Fibroblast of the aortic adventitia (primary cell): ENCODE data around the gene NPTXR. TPM values are rescaled to one million over a fixed set of nuclear protein-coding genes. Genes with fewer than 3 reads are reported as not detected.
A peak's percentile ranks its signal among the peaks of the same experiment; 100 is the strongest.

Source experiments
- DNase-seq: peaks from one replicate; pipeline ENCODE4 v3.0.0-alpha.2; 2010; ENCODE audit warnings: low read depth
- H3K4me3 ChIP-seq: 2 replicates; pipeline ENCODE4 v1.5.1; 2011; ENCODE audit warnings: low read depth, mild to moderate bottlenecking, control low read depth, low read length, moderate library complexity
- CTCF ChIP-seq: IDR thresholded peaks from 2 replicates; pipeline ENCODE4 v1.5.1; 2011; ENCODE audit warnings: mild to moderate bottlenecking, low read length, control low read depth, inconsistent platforms; ENCODE audit not compliant: insufficient read depth
- total RNA-seq: library from RNA; depleted of rRNA; stranded (reverse); fragments of >200 nt; gene quantifications from 2 replicates; pipeline ENCODE4 v1.2.3, GENCODE V29; 2012; ENCODE audit warnings: low replicate concordance

NPTXR gene
- total RNA-seq, 1 donor: 1.3 TPM

GRCh38 chr22:38784035-38784434 is 59.8 kb downstream of the NPTXR start:
- no peak for DNase-seq
- TF ChIP-seq CTCF: no peak
- H3K4me3 ChIP-seq: no peak overlapping the region

- no peak overlapping the region for H3K4me3 ChIP-seq
- TF ChIP-seq CTCF: no peak
- no peak for DNase-seq
Measured at GRCh38 chr22:38783095-38783615, 60.7 kb downstream of the NPTXR start.

- no peak for TF ChIP-seq CTCF
Measured at GRCh38 chr22:38782402-38783094, 61.3 kb downstream of the NPTXR start.

GRCh38 chr22:38781033-38781432 is 62.8 kb downstream of the NPTXR start:
- DNase-seq: no peak
- no peak overlapping the region for H3K4me3 ChIP-seq
- TF ChIP-seq CTCF: no peak

More at GRCh38 chr22:38782402-38783094, 61.3 kb downstream of the NPTXR start:
- H3K4me3 ChIP-seq: no peak overlapping the region
- DNase-seq: peak; percentile 51

- no peak overlapping the region for H3K4me3 ChIP-seq
- no peak for DNase-seq
- TF ChIP-seq CTCF: no peak
Measured at GRCh38 chr22:38777087-38777671, 66.6 kb downstream of the NPTXR start.

- DNase-seq: no peak
- H3K4me3 ChIP-seq: no peak overlapping the region
- no peak for TF ChIP-seq CTCF
Measured at GRCh38 chr22:38776086-38776485, 67.7 kb downstream of the NPTXR start.

- H3K4me3 ChIP-seq: no peak overlapping the region
- no peak for TF ChIP-seq CTCF
- no peak for DNase-seq
Measured at GRCh38 chr22:38775656-38776055, 68.2 kb downstream of the NPTXR start.
